Stimulated activated CD4-positive, alpha-beta T cell treated with anti-CD3 and anti-CD28 coated beads, Interleukin-12 subunit alpha, Interleukin-12 subunit beta, amount 100 ng/mL, for 4 hours (primary cell): Measurements from ENCODE around the gene KIAA1217.

ENCODE experiments used
- DNase-seq: peaks from one replicate; pipeline ENCODE4 v3.0.0-alpha.2; 2020

KIAA1217 gene

GRCh38 chr10:24451325-24451820 lies 242.4 kb downstream of the KIAA1217 start:
- DNase-seq, result no peak

- DNase-seq, result no peak
These were observed 243.1 kb downstream of the KIAA1217 start for GRCh38 chr10:24452030-24452429.

GRCh38 chr10:24453404-24453830 lies 244.5 kb downstream of the KIAA1217 start:
- DNase-seq, result no peak

GRCh38 chr10:24453973-24454372 lies 245.0 kb downstream of the KIAA1217 start:
- DNase-seq, result no peak

- DNase-seq, result no peak
These were observed 246.5 kb downstream of the KIAA1217 start for GRCh38 chr10:24455447-24455846.

- no peak for DNase-seq
These were observed 247.4 kb downstream of the KIAA1217 start for GRCh38 chr10:24456322-24456721.

- no peak for DNase-seq
These were observed 248.9 kb downstream of the KIAA1217 start for GRCh38 chr10:24457661-24458318.

GRCh38 chr10:24459836-24460235 lies 250.9 kb downstream of the KIAA1217 start:
- no peak for DNase-seq

GRCh38 chr10:24462291-24462813 lies 253.4 kb downstream of the KIAA1217 start:
- DNase-seq, result no peak

- no peak for DNase-seq
These were observed 254.1 kb downstream of the KIAA1217 start for GRCh38 chr10:24462889-24463552.

GRCh38 chr10:24463611-24464426 lies 254.9 kb downstream of the KIAA1217 start:
- DNase-seq, result no peak

- no peak for DNase-seq
These were observed 256.4 kb downstream of the KIAA1217 start for GRCh38 chr10:24465124-24465874.

- no peak for DNase-seq
These were observed 257.2 kb downstream of the KIAA1217 start for GRCh38 chr10:24465891-24466818.

GRCh38 chr10:24467136-24467535 lies 258.2 kb downstream of the KIAA1217 start:
- no peak for DNase-seq

GRCh38 chr10:24467605-24468004 lies 258.7 kb downstream of the KIAA1217 start:
- no peak for DNase-seq

- DNase-seq, result no peak
These were observed 259.4 kb downstream of the KIAA1217 start for GRCh38 chr10:24468281-24468751.

GRCh38 chr10:24469993-24470392 lies 261.1 kb downstream of the KIAA1217 start:
- DNase-seq, result no peak

GRCh38 chr10:24475598-24475997 lies 266.7 kb downstream of the KIAA1217 start:
- no peak for DNase-seq

GRCh38 chr10:24476913-24477701 lies 268.2 kb downstream of the KIAA1217 start:
- DNase-seq, result no peak

GRCh38 chr10:24477915-24478314 lies 269.0 kb downstream of the KIAA1217 start:
- DNase-seq, result no peak
